SKM-1 treated with dmso at 0.1 percent for 144 hours (cell line): ENCODE results near the gene OBP2A.
"Not testable (repeated sequence)": the region's sequence is repeated elsewhere in the genome, so short reads cannot be mapped to it uniquely, and the experiment has no call there.

Source experiments
- DNase-seq: peaks from one replicate; lab custom pipeline; 2025; ENCODE audit not compliant: unreplicated experiment; lab: John Stamatoyannopoulos, UW

Gene OBP2A

GRCh38 chr9:135545646-135546176 lies at the start of gene OBP2A:
OBP2A (plus strand) TSS chr9:135546126; CDS start chr9:135546181, 55 bp downstream.
- not testable (repeated sequence) for DNase-seq

GRCh38 chr9:135498381-135499126 lies 47.4 kb upstream of the OBP2A start:
- DNase-seq: no peak

GRCh38 chr9:135499326-135500070 lies 46.4 kb upstream of the OBP2A start:
- DNase-seq: peak; percentile 75

GRCh38 chr9:135500071-135500524 lies 45.8 kb upstream of the OBP2A start:
- no peak for DNase-seq

GRCh38 chr9:135500525-135501260 lies 45.2 kb upstream of the OBP2A start, which contains the start of gene MRPS2:
MRPS2 (plus strand) TSS chr9:135500682; CDS start chr9:135500711, 29 bp downstream.
- peak; percentile 77 for DNase-seq

- DNase-seq: no peak
Observed at GRCh38 chr9:135501261-135502167, 44.4 kb upstream of the OBP2A start.

- DNase-seq: no peak
Observed at GRCh38 chr9:135502168-135502872, 43.6 kb upstream of the OBP2A start.

GRCh38 chr9:135502873-135503321 lies 43.0 kb upstream of the OBP2A start:
- no peak for DNase-seq

GRCh38 chr9:135503371-135504261 lies 42.3 kb upstream of the OBP2A start:
- no peak for DNase-seq

- peak; percentile 38 for DNase-seq
Observed at GRCh38 chr9:135504262-135505243, 41.4 kb upstream of the OBP2A start.

- no peak for DNase-seq
Observed at GRCh38 chr9:135505406-135506187, 40.3 kb upstream of the OBP2A start.

- DNase-seq: no peak
Observed at GRCh38 chr9:135506327-135507103, 39.4 kb upstream of the OBP2A start.

GRCh38 chr9:135507104-135508035 lies 38.6 kb upstream of the OBP2A start:
- DNase-seq: no peak

- DNase-seq: no peak
Observed at GRCh38 chr9:135508211-135508820, 37.6 kb upstream of the OBP2A start.
